K562 (cell line): ENCODE data around the gene CIAO2A. TPM values are rescaled to one million over a fixed set of nuclear protein-coding genes. Genes with fewer than 3 reads are reported as not detected.
A peak's percentile ranks its signal among the peaks of the same experiment; 100 is the strongest.

ENCODE experiments used
- ATAC-seq: fragments of 200-7000 bp; cut with Tn5 transposase; 3 replicates; pipeline ENCODE4 v1.9.1; 2020; ENCODE audit warnings: moderate library complexity
- BruUV-seq: library from RNA; stranded (reverse); fragments of 400-500 nt; replicated peaks from 2 replicates; lab custom pipeline; 2021; lab: Mats Ljungman, UMichigan
- CTCF ChIA-PET: fragments of 300-600 bp; formaldehyde crosslinking; extraction: SDS; loops from one replicate; lab custom pipeline; 2021; ENCODE audit warnings: low intra/inter-chr PET ratio; lab: Yijun Ruan, JAX
- POLR2A ChIA-PET: fragments of 300-600, 350-650 bp; sonication (Branson Sonifier 250); formaldehyde crosslinking; extraction: SDS; loops from one replicate; lab custom pipeline; 2021; ENCODE audit warnings: antibody characterized with exemption, inconsistent platforms; lab: Yijun Ruan, JAX
- DNase-seq, 4 experiments: peaks; one replicate each; pipeline versions ENCODE4 v3.0.0 to v3.0.0-alpha.2; 2011 to 2018; ENCODE audit warnings: low spot score in 3 of 4, mixed read lengths in 3 of 4; ENCODE audit errors: extremely low read depth in 1 of 4
- FAIRE-seq: peaks from 2 replicates; lab custom pipeline; 2011; peaks lifted over from hg19 to GRCh38; lab: Jason Lieb, UNC
- H2AFZ ChIP-seq: 2 replicates; pipeline ENCODE4 v1.6.0; 2011; ENCODE audit warnings: low read depth, low read length, control low read depth, inconsistent platforms
- H3K27ac ChIP-seq: fragments of 200-600 bp; 3 replicates; pipeline ENCODE4 v1.8.0; 2011; ENCODE audit warnings: low read depth, mild to moderate bottlenecking, control low read depth, inconsistent platforms, low read length, moderate library complexity, mixed read lengths; ENCODE audit errors: extremely low read depth
- H3K27me3 ChIP-seq, 2 experiments: fragments of 300-600 bp in 1 of 2; 2 replicates in 1 of 2; 3 replicates in 1 of 2; pipeline versions ENCODE4 v1.6.0 to v1.8.0; 2011; ENCODE audit warnings: inconsistent platforms in 2 of 2, low read length in 2 of 2, mild to moderate bottlenecking in 1 of 2, mixed read lengths in 1 of 2, moderate library complexity in 1 of 2; ENCODE audit not compliant: control insufficient read depth in 2 of 2, insufficient read depth in 2 of 2
- H3K36me3 ChIP-seq: fragments of 300-600 bp; 3 replicates; pipeline ENCODE4 v1.8.0; 2011; ENCODE audit warnings: mild to moderate bottlenecking, low read length, inconsistent platforms; ENCODE audit not compliant: control insufficient read depth, insufficient read depth
- H3K4me1 ChIP-seq, 2 experiments: fragments of 200-600 bp in 1 of 2; replicated peaks in 1 of 2; 2 replicates in 1 of 2; 3 replicates in 1 of 2; pipeline versions ENCODE4 v1.5.1 to v1.8.0; 2011; ENCODE audit warnings: inconsistent platforms in 2 of 2, low read length in 2 of 2, mild to moderate bottlenecking in 1 of 2, mixed read lengths in 1 of 2, moderate library complexity in 1 of 2; ENCODE audit not compliant: control insufficient read depth in 2 of 2, insufficient read depth in 2 of 2
- H3K4me2 ChIP-seq: 2 replicates; pipeline ENCODE4 v1.6.1; 2011; ENCODE audit warnings: low read length, control low read depth, inconsistent platforms, mixed read lengths; ENCODE audit not compliant: insufficient read depth
- H3K4me3 ChIP-seq: fragments of 200-600 bp; sonication (generic), shearing (Covaris generic); 2 replicates; pipeline ENCODE4 v1.5.1; 2016; ENCODE audit warnings: control low read depth, inconsistent platforms
- H3K79me2 ChIP-seq: fragments of 200-600 bp; 3 replicates; pipeline ENCODE4 v1.8.0; 2011; ENCODE audit warnings: low read length, inconsistent platforms; ENCODE audit not compliant: control insufficient read depth, insufficient read depth
- H3K9ac ChIP-seq, 2 experiments: 2 replicates each; pipeline versions ENCODE4 v1.6.0 to v1.6.1; 2011; ENCODE audit warnings: low read depth in 2 of 2, low read length in 2 of 2, control low read depth in 1 of 2, inconsistent platforms in 1 of 2, mild to moderate bottlenecking in 1 of 2, mixed read lengths in 1 of 2; ENCODE audit not compliant: insufficient read depth in 1 of 2
- H3K9me1 ChIP-seq: one replicate; pipeline ENCODE4 v1.6.0; 2011; ENCODE audit warnings: inconsistent platforms, mild to moderate bottlenecking, low read length, moderate library complexity; ENCODE audit not compliant: control insufficient read depth, insufficient read depth
- H3K9me3 ChIP-seq: replicated peaks from 2 replicates; pipeline ENCODE4 v1.5.1; 2011; ENCODE audit warnings: low read depth, low read length, inconsistent platforms; ENCODE audit not compliant: control insufficient read depth, insufficient read depth
- H4K20me1 ChIP-seq: replicated peaks from 2 replicates; pipeline ENCODE4 v1.6.1; 2011; ENCODE audit warnings: low read length, inconsistent platforms, mixed read lengths; ENCODE audit not compliant: control insufficient read depth, insufficient read depth
- ARHGAP35 ChIP-seq: fragments of 450-650 bp; IDR thresholded peaks from 2 replicates; pipeline ENCODE4 v1.6.1; 2018; ENCODE audit not compliant: partially characterized antibody
- MAFK ChIP-seq: IDR thresholded peaks from 2 replicates; pipeline ENCODE4 v1.6.1; 2011; ENCODE audit warnings: low read length, improper control_type of control experiment
- NEUROD1 ChIP-seq: fragments of 150-350 bp; IDR thresholded peaks from 2 replicates; pipeline ENCODE4 v1.6.1; 2014; ENCODE audit warnings: borderline replicate concordance, low read length, low read depth; ENCODE audit not compliant: partially characterized antibody
- PML ChIP-seq: IDR thresholded peaks from 2 replicates; pipeline ENCODE4 v1.6.1; 2012; ENCODE audit warnings: low read length, inconsistent platforms
- RB1 ChIP-seq: fragments of 450-650 bp; IDR thresholded peaks from 2 replicates; pipeline ENCODE4 v1.6.1; 2017; ENCODE audit warnings: low read depth, mild to moderate bottlenecking
- RBFOX2 ChIP-seq: fragments of 200-400 bp; formaldehyde crosslinking; IDR thresholded peaks from 2 replicates; pipeline ENCODE4 v1.6.1; 2017; ENCODE audit warnings: low read depth, mild to moderate bottlenecking, low read length, moderate library complexity
- RCOR1 ChIP-seq, 2 experiments: IDR thresholded peaks; 2 replicates each; pipeline ENCODE4 v1.6.1; 2012; ENCODE audit warnings: low read depth in 2 of 2, low read length in 2 of 2, borderline replicate concordance in 1 of 2, improper control_type of control experiment in 1 of 2
- ZFP36 ChIP-seq: fragments of 150-350 bp; IDR thresholded peaks from 2 replicates; pipeline ENCODE4 v1.6.1; 2018; ENCODE audit warnings: low read length, low read depth; ENCODE audit not compliant: partially characterized antibody
- ZNF586 ChIP-seq: fragments of 450-650 bp; formaldehyde crosslinking; conservative IDR thresholded peaks from 2 replicates; pipeline ENCODE4 v1.4.0; 2020; ENCODE audit warnings: mild to moderate bottlenecking, moderate library complexity
- WGBS: fragments of 100-300 bp; shearing (Covaris generic); methylation state at CpG from one replicate; pipeline ENCODE4 v1.1.6; 2016; ENCODE audit warnings: low coverage, mixed read lengths; ENCODE audit not compliant: insufficient coverage; ENCODE audit errors: missing lambda C conversion rate; 5-methylcytosine and 5-hydroxymethylcytosine counted together
- in situ Hi-C: fragments of 300-500 bp; cut with MboI; formaldehyde crosslinking; loops from 4 replicates; pipeline ENCODE4 v1.15.0; 2018; ENCODE audit warnings: inconsistent platforms, mixed read lengths
- intact Hi-C: fragments of 100-400 bp; cut with micrococcal nuclease; formaldehyde crosslinking; loops from 2 replicates; pipeline ENCODE4 v1.14.2; 2022
- polyA plus RNA-seq, 8 experiments: library from polyadenylated mRNA; depleted of rRNA in 4 of 8; stranded (reverse) in 5 of 8; unstranded in 3 of 8; fragments of >200 nt; fragmentation: Nextera tagmentation in 2 of 8; fragmentation: Illumina TruSeq in 1 of 8; extraction: Ambion mirVana in 2 of 8; extraction: Trizol in 1 of 8; gene quantifications; 2 replicates each; pipeline versions ENCODE4 v1.2.1 to v1.2.3, GENCODE V29; 2011 to 2014; ENCODE audit warnings: inconsistent platforms in 1 of 8, missing spikeins in 1 of 8
- total RNA-seq, 7 experiments: library from RNA; depleted of rRNA in 6 of 7; stranded (reverse); fragments of >200 nt in 6 of 7; fragmentation: Illumina TruSeq in 2 of 7; extraction: Trizol in 2 of 7; gene quantifications; 2 replicates each; pipeline versions ENCODE4 v1.2.1 to v1.2.3, GENCODE V29; 2011 to 2021; ENCODE audit warnings: low replicate concordance in 1 of 7
- TF ChIP-seq, protein P1 (sequence below): fragments of 250-450 bp; sonication (Bioruptor Pico); IDR thresholded peaks from 2 replicates; pipeline ENCODE4 v1.5.0; 2021
- TF ChIP-seq, protein P2 (sequence below): fragments of 250-450 bp; sonication (Bioruptor Pico); IDR thresholded peaks from 2 replicates; pipeline ENCODE4 v1.5.0; 2021
- TF ChIP-seq, protein P3 (sequence below): IDR thresholded peaks from 2 replicates; pipeline ENCODE4 v1.6.1; 2014; ENCODE audit warnings: antibody characterized with exemption

The CIAO2A gene
- total and polyA plus RNA-seq, 9 of the 15 experiments (the other 6 are each of a cell fraction or from before 2014, with no cell fraction given): 161 to 429 (median 313) TPM

DNA sequence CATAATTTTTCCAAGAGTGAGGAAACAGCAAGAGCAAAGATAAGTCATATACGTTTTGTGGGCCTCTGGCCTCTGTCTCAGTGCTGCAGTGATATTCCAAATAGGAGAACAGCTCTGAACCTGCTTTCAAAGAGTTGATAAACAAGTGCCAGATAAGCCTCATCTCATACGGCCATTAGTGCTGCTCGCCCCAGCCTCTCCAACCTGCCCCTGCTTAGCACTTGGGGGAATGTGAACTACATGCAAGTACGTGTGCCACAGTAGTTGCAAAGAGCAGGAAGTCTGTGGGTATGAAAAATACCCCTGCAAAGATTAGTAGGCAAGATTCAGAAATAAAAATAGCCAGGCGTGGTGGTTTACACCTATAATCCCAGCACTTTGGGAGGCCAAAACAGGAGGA is 61.3 kb downstream of the CIAO2A start:
- peak; percentile 65 for ATAC-seq
- FAIRE-seq: peak; percentile 35

More for the DNA sequence above, 61.3 kb downstream of the CIAO2A start:
- Histone ChIP-seq H3K9me3 (no peaks in the 10 kb centered on the region), H3K27me3 (no peaks in the 10 kb centered on the region), H3K9ac (peak overlapping the region in 1 of 2 experiments; percentile 19; a peak in 1 of 4 replicates), H3K27ac (no peak overlapping the region), H3K9me1 (no peaks in the 10 kb centered on the region), H3K4me2 (no peak overlapping the region; the same call in 1 of the 2 replicates), H3K4me1 (peaks cover 8% of the 10 kb centered on the region in 2 experiments; a peak in 3 of 5 replicates), H3K36me3 (no peaks in the 10 kb centered on the region), H3K79me2 (no peaks in the 10 kb centered on the region), H3K4me3 (no peak overlapping the region), H2AFZ (no peak overlapping the region), H4K20me1 (no peaks in the 10 kb centered on the region)
- WGBS: 25% methylated on average over 5 of the region's 5 CpGs
- ChIA-PET CTCF (no interaction called here), POLR2A (interaction anchor here (0.9 kb wide), 1 partner anchor 9 kb away, joined by 3 read pairs; no protein-coding TSS in a partner anchor)
- TF ChIP-seq ZNF586 (no peak), MAFK (no peak), NEUROD1 (no peak), ARHGAP35 (no peak), ZFP36 (peak; percentile 11), RCOR1 (IDR thresholded peaks at IDR 0.05; ENCODE audit: borderline replicate concordance in 1 of 2, low read depth in 2 of 2, low read length in 2 of 2) (peak in 1 of 2 experiments; percentile 37; a peak in 1 of 4 replicates), RBFOX2 (no peak), PML (no peak), RB1 (0 out of 2 replicates have a peak, but pooled peaks have one; percentile 17)
- TF ChIP-seq, protein P1, sequence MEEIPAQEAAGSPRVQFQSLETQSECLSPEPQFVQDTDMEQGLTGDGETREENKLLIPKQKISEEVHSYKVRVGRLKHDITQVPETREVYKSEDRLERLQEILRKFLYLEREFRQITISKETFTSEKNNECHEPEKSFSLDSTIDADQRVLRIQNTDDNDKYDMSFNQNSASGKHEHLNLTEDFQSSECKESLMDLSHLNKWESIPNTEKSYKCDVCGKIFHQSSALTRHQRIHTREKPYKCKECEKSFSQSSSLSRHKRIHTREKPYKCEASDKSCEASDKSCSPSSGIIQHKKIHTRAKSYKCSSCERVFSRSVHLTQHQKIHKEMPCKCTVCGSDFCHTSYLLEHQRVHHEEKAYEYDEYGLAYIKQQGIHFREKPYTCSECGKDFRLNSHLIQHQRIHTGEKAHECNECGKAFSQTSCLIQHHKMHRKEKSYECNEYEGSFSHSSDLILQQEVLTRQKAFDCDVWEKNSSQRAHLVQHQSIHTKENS (CRISPR knock-in tag): no peak
- TF ChIP-seq, protein P2, sequence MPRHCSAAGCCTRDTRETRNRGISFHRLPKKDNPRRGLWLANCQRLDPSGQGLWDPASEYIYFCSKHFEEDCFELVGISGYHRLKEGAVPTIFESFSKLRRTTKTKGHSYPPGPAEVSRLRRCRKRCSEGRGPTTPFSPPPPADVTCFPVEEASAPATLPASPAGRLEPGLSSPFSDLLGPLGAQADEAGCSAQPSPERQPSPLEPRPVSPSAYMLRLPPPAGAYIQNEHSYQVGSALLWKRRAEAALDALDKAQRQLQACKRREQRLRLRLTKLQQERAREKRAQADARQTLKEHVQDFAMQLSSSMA (CRISPR knock-in tag): no peak
- TF ChIP-seq, protein P3, sequence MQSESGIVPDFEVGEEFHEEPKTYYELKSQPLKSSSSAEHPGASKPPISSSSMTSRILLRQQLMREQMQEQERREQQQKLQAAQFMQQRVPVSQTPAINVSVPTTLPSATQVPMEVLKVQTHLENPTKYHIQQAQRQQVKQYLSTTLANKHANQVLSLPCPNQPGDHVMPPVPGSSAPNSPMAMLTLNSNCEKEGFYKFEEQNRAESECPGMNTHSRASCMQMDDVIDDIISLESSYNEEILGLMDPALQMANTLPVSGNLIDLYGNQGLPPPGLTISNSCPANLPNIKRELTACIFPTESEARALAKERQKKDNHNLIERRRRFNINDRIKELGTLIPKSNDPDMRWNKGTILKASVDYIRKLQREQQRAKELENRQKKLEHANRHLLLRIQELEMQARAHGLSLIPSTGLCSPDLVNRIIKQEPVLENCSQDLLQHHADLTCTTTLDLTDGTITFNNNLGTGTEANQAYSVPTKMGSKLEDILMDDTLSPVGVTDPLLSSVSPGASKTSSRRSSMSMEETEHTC: no peak
- in situ Hi-C loops (no loop called here), intact Hi-C loops (no loop called here)
- no TSS peak for BruUV-seq
- DNase-seq: peak in 1 of 4 experiments; percentile 40
